K562 (cell line): ENCODE measurements around the gene PREX1. TPM values are rescaled to one million over a fixed set of nuclear protein-coding genes. Genes with fewer than 3 reads are reported as not detected.

ENCODE experiments used
- ATAC-seq: fragments of 200-7000 bp; cut with Tn5 transposase; 3 replicates; pipeline ENCODE4 v1.9.1; 2020; ENCODE audit warnings: moderate library complexity
- BruUV-seq: library from RNA; stranded (reverse); fragments of 400-500 nt; replicated peaks from 2 replicates; lab custom pipeline; 2021; lab: Mats Ljungman, UMichigan
- CTCF ChIA-PET: fragments of 300-600 bp; formaldehyde crosslinking; extraction: SDS; loops from one replicate; lab custom pipeline; 2021; ENCODE audit warnings: low intra/inter-chr PET ratio; lab: Yijun Ruan, JAX
- POLR2A ChIA-PET: fragments of 300-600, 350-650 bp; sonication (Branson Sonifier 250); formaldehyde crosslinking; extraction: SDS; loops from one replicate; lab custom pipeline; 2021; ENCODE audit warnings: antibody characterized with exemption, inconsistent platforms; lab: Yijun Ruan, JAX
- DNase-seq, 4 experiments: peaks; one replicate each; pipeline versions ENCODE4 v3.0.0 to v3.0.0-alpha.2; 2011 to 2018; ENCODE audit warnings: low spot score in 3 of 4, mixed read lengths in 3 of 4; ENCODE audit errors: extremely low read depth in 1 of 4
- FAIRE-seq: peaks from 2 replicates; lab custom pipeline; 2011; peaks lifted over from hg19 to GRCh38; lab: Jason Lieb, UNC
- H2AFZ ChIP-seq: 2 replicates; pipeline ENCODE4 v1.6.0; 2011; ENCODE audit warnings: low read depth, low read length, control low read depth, inconsistent platforms
- H3K27ac ChIP-seq: fragments of 200-600 bp; 3 replicates; pipeline ENCODE4 v1.8.0; 2011; ENCODE audit warnings: low read depth, mild to moderate bottlenecking, control low read depth, inconsistent platforms, low read length, moderate library complexity, mixed read lengths; ENCODE audit errors: extremely low read depth
- H3K27me3 ChIP-seq, 2 experiments: fragments of 300-600 bp in 1 of 2; 2 replicates in 1 of 2; 3 replicates in 1 of 2; pipeline versions ENCODE4 v1.6.0 to v1.8.0; 2011; ENCODE audit warnings: inconsistent platforms in 2 of 2, low read length in 2 of 2, mild to moderate bottlenecking in 1 of 2, mixed read lengths in 1 of 2, moderate library complexity in 1 of 2; ENCODE audit not compliant: control insufficient read depth in 2 of 2, insufficient read depth in 2 of 2
- H3K36me3 ChIP-seq: fragments of 300-600 bp; 3 replicates; pipeline ENCODE4 v1.8.0; 2011; ENCODE audit warnings: mild to moderate bottlenecking, low read length, inconsistent platforms; ENCODE audit not compliant: control insufficient read depth, insufficient read depth
- H3K4me1 ChIP-seq, 2 experiments: fragments of 200-600 bp in 1 of 2; replicated peaks in 1 of 2; 2 replicates in 1 of 2; 3 replicates in 1 of 2; pipeline versions ENCODE4 v1.5.1 to v1.8.0; 2011; ENCODE audit warnings: inconsistent platforms in 2 of 2, low read length in 2 of 2, mild to moderate bottlenecking in 1 of 2, mixed read lengths in 1 of 2, moderate library complexity in 1 of 2; ENCODE audit not compliant: control insufficient read depth in 2 of 2, insufficient read depth in 2 of 2
- H3K4me2 ChIP-seq: 2 replicates; pipeline ENCODE4 v1.6.1; 2011; ENCODE audit warnings: low read length, control low read depth, inconsistent platforms, mixed read lengths; ENCODE audit not compliant: insufficient read depth
- H3K4me3 ChIP-seq: fragments of 200-600 bp; sonication (generic), shearing (Covaris generic); 2 replicates; pipeline ENCODE4 v1.5.1; 2016; ENCODE audit warnings: control low read depth, inconsistent platforms
- H3K79me2 ChIP-seq: fragments of 200-600 bp; 3 replicates; pipeline ENCODE4 v1.8.0; 2011; ENCODE audit warnings: low read length, inconsistent platforms; ENCODE audit not compliant: control insufficient read depth, insufficient read depth
- H3K9ac ChIP-seq, 2 experiments: 2 replicates each; pipeline versions ENCODE4 v1.6.0 to v1.6.1; 2011; ENCODE audit warnings: low read depth in 2 of 2, low read length in 2 of 2, control low read depth in 1 of 2, inconsistent platforms in 1 of 2, mild to moderate bottlenecking in 1 of 2, mixed read lengths in 1 of 2; ENCODE audit not compliant: insufficient read depth in 1 of 2
- H3K9me1 ChIP-seq: one replicate; pipeline ENCODE4 v1.6.0; 2011; ENCODE audit warnings: inconsistent platforms, mild to moderate bottlenecking, low read length, moderate library complexity; ENCODE audit not compliant: control insufficient read depth, insufficient read depth
- H3K9me3 ChIP-seq: replicated peaks from 2 replicates; pipeline ENCODE4 v1.5.1; 2011; ENCODE audit warnings: low read depth, low read length, inconsistent platforms; ENCODE audit not compliant: control insufficient read depth, insufficient read depth
- H4K20me1 ChIP-seq: replicated peaks from 2 replicates; pipeline ENCODE4 v1.6.1; 2011; ENCODE audit warnings: low read length, inconsistent platforms, mixed read lengths; ENCODE audit not compliant: control insufficient read depth, insufficient read depth
- ATF3 ChIP-seq, 2 experiments: fragments of 450-650 bp in 1 of 2; sonication (generic) in 1 of 2; formaldehyde crosslinking in 1 of 2; IDR thresholded peaks in 1 of 2; conservative IDR thresholded peaks in 1 of 2; 2 replicates each; pipeline versions ENCODE4 v1.6.1 to v1.8.1; 2016 to 2023; ENCODE audit warnings: mild to moderate bottlenecking in 2 of 2, moderate library complexity in 2 of 2, inconsistent platforms in 1 of 2, missing genetic modification reagents in 1 of 2
- C11orf30 ChIP-seq: fragments of 450-650 bp; IDR thresholded peaks from 2 replicates; pipeline ENCODE4 v1.6.1; 2016; ENCODE audit warnings: low read depth, mild to moderate bottlenecking
- CEBPG ChIP-seq, 3 experiments: fragments of 200-800 bp in 1 of 3; sonication (Bioruptor generic) in 1 of 3; sonication (generic) in 1 of 3; formaldehyde crosslinking in 1 of 3; IDR thresholded peaks in 2 of 3; conservative IDR thresholded peaks in 1 of 3; 2 replicates each; pipeline versions ENCODE4 v1.6.1 to v1.8.0; 2016 to 2022; ENCODE audit warnings: missing compliant biosample characterization in 2 of 3, missing genetic modification characterization in 2 of 3, mild to moderate bottlenecking in 1 of 3, missing genetic modification reagents in 1 of 3
- CTCF ChIP-seq, 3 experiments: IDR thresholded peaks in 2 of 3; conservative IDR thresholded peaks in 1 of 3; 2 replicates each; pipeline ENCODE4 v1.5.1; 2011 to 2012; ENCODE audit warnings: low read length in 3 of 3, mild to moderate bottlenecking in 3 of 3, control low read depth in 2 of 3, improper control_type of control experiment in 1 of 3, inconsistent platforms in 1 of 3, low read depth in 1 of 3, mixed read lengths in 1 of 3, moderate library complexity in 1 of 3; ENCODE audit not compliant: insufficient read depth in 2 of 3
- FOS ChIP-seq: IDR thresholded peaks from 3 replicates; pipeline ENCODE4 v1.6.1; 2011; ENCODE audit not compliant: insufficient read length; ENCODE audit errors: extremely low read depth
- NFYB ChIP-seq: IDR thresholded peaks from 2 replicates; pipeline ENCODE4 v1.6.1; 2011; ENCODE audit warnings: mild to moderate bottlenecking, moderate library complexity; ENCODE audit not compliant: insufficient read length; ENCODE audit errors: extremely low read depth
- RAD51 ChIP-seq: fragments of 450-650 bp; IDR thresholded peaks from 2 replicates; pipeline ENCODE4 v1.7.1; 2016; ENCODE audit warnings: low read depth, mild to moderate bottlenecking, borderline replicate concordance
- RBM25 ChIP-seq: fragments of 200-400 bp; formaldehyde crosslinking; IDR thresholded peaks from 2 replicates; pipeline ENCODE4 v1.6.1; 2018; ENCODE audit warnings: low read length, low read depth, moderate library complexity; ENCODE audit not compliant: severe bottlenecking
- SIRT6 ChIP-seq: IDR thresholded peaks from one replicate; pipeline ENCODE4 v1.6.1; 2012; ENCODE audit warnings: low read depth, mild to moderate bottlenecking, control low read depth, inconsistent platforms, low read length, moderate library complexity
- USF1 ChIP-seq: sonication (generic); formaldehyde crosslinking; IDR thresholded peaks from 2 replicates; pipeline ENCODE4 v1.9.0; 2022; ENCODE audit warnings: mild to moderate bottlenecking, missing genetic modification reagents
- USF2 ChIP-seq: sonication (generic); formaldehyde crosslinking; IDR thresholded peaks from 2 replicates; pipeline ENCODE4 v1.5.0; 2020; ENCODE audit warnings: missing genetic modification reagents
- ZNF165 ChIP-seq: fragments of 250-450 bp; sonication (Bioruptor Pico); IDR thresholded peaks from 2 replicates; pipeline ENCODE4 v1.4.0; 2020; ENCODE audit warnings: borderline replicate concordance
- ZNF316 ChIP-seq: fragments of 450-650 bp; IDR thresholded peaks from 2 replicates; pipeline ENCODE4 v1.6.1; 2016
- ZNF589 ChIP-seq: fragments of 200-800 bp; sonication (Bioruptor generic); IDR thresholded peaks from 2 replicates; pipeline ENCODE4 v1.6.1; 2016; ENCODE audit warnings: low read depth, missing genetic modification characterization, missing compliant biosample characterization
- WGBS: fragments of 100-300 bp; shearing (Covaris generic); methylation state at CpG from one replicate; pipeline ENCODE4 v1.1.6; 2016; ENCODE audit warnings: low coverage, mixed read lengths; ENCODE audit not compliant: insufficient coverage; ENCODE audit errors: missing lambda C conversion rate; 5-methylcytosine and 5-hydroxymethylcytosine counted together
- in situ Hi-C: fragments of 300-500 bp; cut with MboI; formaldehyde crosslinking; loops from 4 replicates; pipeline ENCODE4 v1.15.0; 2018; ENCODE audit warnings: inconsistent platforms, mixed read lengths
- intact Hi-C: fragments of 100-400 bp; cut with micrococcal nuclease; formaldehyde crosslinking; loops from 2 replicates; pipeline ENCODE4 v1.14.2; 2022
- polyA plus RNA-seq, 8 experiments: library from polyadenylated mRNA; depleted of rRNA in 4 of 8; stranded (reverse) in 5 of 8; unstranded in 3 of 8; fragments of >200 nt; fragmentation: Nextera tagmentation in 2 of 8; fragmentation: Illumina TruSeq in 1 of 8; extraction: Ambion mirVana in 2 of 8; extraction: Trizol in 1 of 8; gene quantifications; 2 replicates each; pipeline versions ENCODE4 v1.2.1 to v1.2.3, GENCODE V29; 2011 to 2014; ENCODE audit warnings: inconsistent platforms in 1 of 8, missing spikeins in 1 of 8
- total RNA-seq, 7 experiments: library from RNA; depleted of rRNA in 6 of 7; stranded (reverse); fragments of >200 nt in 6 of 7; fragmentation: Illumina TruSeq in 2 of 7; extraction: Trizol in 2 of 7; gene quantifications; 2 replicates each; pipeline versions ENCODE4 v1.2.1 to v1.2.3, GENCODE V29; 2011 to 2021; ENCODE audit warnings: low replicate concordance in 1 of 7

The PREX1 gene
- total and polyA plus RNA-seq, 9 of the 15 experiments (the other 6 are each of a cell fraction or from before 2014, with no cell fraction given) = 0.37 to 10.4 (median 4.8) TPM

- ChIA-PET CTCF (no interaction called here), POLR2A (no interaction called here)
- peak; percentile 49 to 71 (median 62) for DNase-seq
- H3K4me3 ChIP-seq = no peak overlapping the region
- H3K36me3 ChIP-seq = no peaks in the 10 kb centered on the region
- no peaks in the 10 kb centered on the region for H3K27me3 ChIP-seq
- in situ Hi-C loops (no loop called here), intact Hi-C loops (no loop called here)
- no TSS peak for BruUV-seq
- no peak overlapping the region for H3K9ac ChIP-seq
- WGBS = 63% methylated on average over 6 of the region's 6 CpGs
- no peaks in the 10 kb centered on the region for H4K20me1 ChIP-seq
- H3K9me1 ChIP-seq = no peaks in the 10 kb centered on the region
- no peaks in the 10 kb centered on the region for H3K79me2 ChIP-seq
- peak overlapping the region; percentile 22; the same call in 1 of the 2 replicates for H2AFZ ChIP-seq
- H3K4me1 ChIP-seq = peaks cover 8 to 20% of the 10 kb centered on the region in 2 experiments; a peak in 4 of 5 replicates
- no peak overlapping the region for H3K4me2 ChIP-seq
- ATAC-seq = peak; percentile 73
- peak; percentile 59 for FAIRE-seq
- TF ChIP-seq CEBPG (CRISPR knock-in tag; IDR thresholded peaks at IDR 0.05) = no peak
- TF ChIP-seq CEBPG (tag; conservative IDR thresholded peaks at IDR 0.05 in 1 of 2, IDR thresholded peaks at IDR 0.05 in 1 of 2) = 0 out of 4 replicates have a peak, but pooled peaks of 1 of the 2 experiments have one; percentile 27
- TF ChIP-seq RBM25 = peak; percentile 55
- TF ChIP-seq ZNF165 = no peak
- TF ChIP-seq ZNF589 (CRISPR knock-in tag) = no peak
- no peak for TF ChIP-seq CTCF (IDR thresholded peaks at IDR 0.05 in 2 of 3, conservative IDR thresholded peaks at IDR 0.05 in 1 of 3; ENCODE audit: insufficient read depth in 2 of 3, low read depth in 1 of 3, low read length in 3 of 3)
- peak; percentile 53 for TF ChIP-seq NFYB
- 0 out of 2 replicates have a peak, but pooled peaks have one; percentile 20 for TF ChIP-seq ATF3 (IDR thresholded peaks at IDR 0.05)
- TF ChIP-seq ATF3 (CRISPR knock-in tag; conservative IDR thresholded peaks at IDR 0.05) = no peak
- peak; percentile 48; the same call in 1 of the 2 replicates for TF ChIP-seq C11orf30
- peak; percentile 81 for TF ChIP-seq USF1 (CRISPR knock-in tag)
- TF ChIP-seq USF2 (CRISPR knock-in tag) = peak; percentile 85
- TF ChIP-seq RAD51 = peak; percentile 76
- TF ChIP-seq FOS = peak; percentile 22
- no peak for TF ChIP-seq SIRT6
- TF ChIP-seq ZNF316 = peak; percentile 61
- no peak overlapping the region for H3K27ac ChIP-seq
- no peaks in the 10 kb centered on the region for H3K9me3 ChIP-seq
These were observed 15.4 kb upstream of the PREX1 start for GRCh38 chr20:48843057-48843806.
